Measurements from ENCODE around the gene LAMC3. TPM values are rescaled to one million over a fixed set of nuclear protein-coding genes. Genes with fewer than 3 reads are reported as not detected.

The LAMC3 gene
- total RNA-seq, 1 donor, result not detected

- peaks cover 31% of the 10 kb centered on the region for H3K27me3 ChIP-seq (ENCODE audit: insufficient read depth, low read length)
- DNase-seq (ENCODE audit: insufficient read length, low spot score, missing footprints), result peak; percentile 63
- H4K20me1 ChIP-seq (ENCODE audit: insufficient read depth, low read length), result no peaks in the 10 kb centered on the region
- H3K4me2 ChIP-seq (ENCODE audit: insufficient read depth, low read length), result no peak overlapping the region
- H3K27ac ChIP-seq (ENCODE audit: low read depth, low read length), result no peak overlapping the region
- TF ChIP-seq CTCF (IDR thresholded peaks at IDR 0.05; ENCODE audit: extremely low read depth, low read depth, low read length), result no peak
- no peaks in the 10 kb centered on the region for H3K4me1 ChIP-seq (ENCODE audit: insufficient read depth, low read length)
- no peak overlapping the region for H3K4me3 ChIP-seq (ENCODE audit: insufficient read depth, low read length)
- H2AFZ ChIP-seq (ENCODE audit: low read length), result no peak overlapping the region
- H3K79me2 ChIP-seq (ENCODE audit: insufficient read depth, low read length), result no peaks in the 10 kb centered on the region
- H3K36me3 ChIP-seq (ENCODE audit: insufficient read depth, low read length), result no peaks in the 10 kb centered on the region
- no peaks in the 10 kb centered on the region for H3K9me3 ChIP-seq (ENCODE audit: low read depth, low read length)
Observed at GRCh38 chr9:130989891-130990290, 19.1 kb upstream of the LAMC3 start.

GRCh38 chr9:130990306-130990977, 18.5 kb upstream of the LAMC3 start:
- Histone ChIP-seq H3K27ac (ENCODE audit: low read depth, low read length) (no peak overlapping the region), H3K4me2 (ENCODE audit: insufficient read depth, low read length) (no peak overlapping the region), H3K79me2 (ENCODE audit: insufficient read depth, low read length) (no peaks in the 10 kb centered on the region), H3K27me3 (ENCODE audit: insufficient read depth, low read length) (peaks cover 30% of the 10 kb centered on the region), H2AFZ (ENCODE audit: low read length) (no peak overlapping the region), H4K20me1 (ENCODE audit: insufficient read depth, low read length) (no peaks in the 10 kb centered on the region), H3K36me3 (ENCODE audit: insufficient read depth, low read length) (no peaks in the 10 kb centered on the region), H3K4me3 (ENCODE audit: insufficient read depth, low read length) (no peak overlapping the region), H3K4me1 (ENCODE audit: insufficient read depth, low read length) (no peaks in the 10 kb centered on the region), H3K9me3 (ENCODE audit: low read depth, low read length) (no peaks in the 10 kb centered on the region)
- no peak for TF ChIP-seq CTCF (IDR thresholded peaks at IDR 0.05; ENCODE audit: extremely low read depth, low read depth, low read length)
- DNase-seq (ENCODE audit: insufficient read length, low spot score, missing footprints), result peak; percentile 67

- H3K4me1 ChIP-seq (ENCODE audit: insufficient read depth, low read length), result no peaks in the 10 kb centered on the region
- peak; percentile 79 for DNase-seq (ENCODE audit: insufficient read length, low spot score, missing footprints)
- H2AFZ ChIP-seq (ENCODE audit: low read length), result no peak overlapping the region
Observed at GRCh38 chr9:130990978-130991777, 17.8 kb upstream of the LAMC3 start.

More at GRCh38 chr9:130990978-130991777, 17.8 kb upstream of the LAMC3 start:
- H4K20me1 ChIP-seq (ENCODE audit: insufficient read depth, low read length), result no peaks in the 10 kb centered on the region
- TF ChIP-seq CTCF (IDR thresholded peaks at IDR 0.05; ENCODE audit: extremely low read depth, low read depth, low read length), result no peak
- H3K4me3 ChIP-seq (ENCODE audit: insufficient read depth, low read length), result no peak overlapping the region
- H3K27ac ChIP-seq (ENCODE audit: low read depth, low read length), result no peak overlapping the region
- H3K4me2 ChIP-seq (ENCODE audit: insufficient read depth, low read length), result no peak overlapping the region
- no peaks in the 10 kb centered on the region for H3K79me2 ChIP-seq (ENCODE audit: insufficient read depth, low read length)
- H3K9me3 ChIP-seq (ENCODE audit: low read depth, low read length), result no peaks in the 10 kb centered on the region
- H3K36me3 ChIP-seq (ENCODE audit: insufficient read depth, low read length), result no peaks in the 10 kb centered on the region
- peaks cover 27% of the 10 kb centered on the region for H3K27me3 ChIP-seq (ENCODE audit: insufficient read depth, low read length)
